HFF-Myc (cell line): Measurements from ENCODE around the gene RPS29.

Experiments used
- DNase-seq: peaks from one replicate; pipeline ENCODE4 v3.0.0-alpha.2; 2011; ENCODE audit warnings: low read depth; ENCODE audit errors: extremely low read depth
- H3K4me3 ChIP-seq: replicated peaks from 2 replicates; pipeline ENCODE4 v1.5.1; 2011; ENCODE audit warnings: low read depth, mild to moderate bottlenecking, control low read depth, low read length
- TF ChIP-seq, protein P1 (sequence below): IDR thresholded peaks from 2 replicates; pipeline ENCODE4 v1.5.1; 2012; ENCODE audit warnings: mild to moderate bottlenecking, low read depth, low read length, control low read depth; ENCODE audit errors: missing control alignments

RPS29 gene

DNA sequence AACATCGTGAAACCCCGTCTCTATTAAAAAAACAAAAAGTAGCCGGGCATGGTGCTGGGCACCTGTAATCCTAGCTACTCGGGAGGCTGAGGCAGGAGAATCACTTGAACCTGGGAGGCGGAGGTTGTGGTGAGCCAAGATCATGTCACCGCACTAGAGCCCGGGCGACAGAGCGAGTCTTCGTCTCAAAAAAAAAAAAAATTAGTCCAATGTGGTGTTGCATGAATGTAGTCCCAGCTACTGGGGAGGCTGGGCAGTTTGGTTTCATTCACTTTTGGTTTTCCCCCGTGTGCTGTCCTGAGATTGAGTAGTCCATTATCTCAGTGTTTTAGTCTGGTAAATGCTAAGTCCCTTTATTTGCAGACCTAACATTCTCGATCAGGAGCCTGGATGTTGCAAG, 19.5 kb downstream of the RPS29 start:
- TF ChIP-seq, protein P1, sequence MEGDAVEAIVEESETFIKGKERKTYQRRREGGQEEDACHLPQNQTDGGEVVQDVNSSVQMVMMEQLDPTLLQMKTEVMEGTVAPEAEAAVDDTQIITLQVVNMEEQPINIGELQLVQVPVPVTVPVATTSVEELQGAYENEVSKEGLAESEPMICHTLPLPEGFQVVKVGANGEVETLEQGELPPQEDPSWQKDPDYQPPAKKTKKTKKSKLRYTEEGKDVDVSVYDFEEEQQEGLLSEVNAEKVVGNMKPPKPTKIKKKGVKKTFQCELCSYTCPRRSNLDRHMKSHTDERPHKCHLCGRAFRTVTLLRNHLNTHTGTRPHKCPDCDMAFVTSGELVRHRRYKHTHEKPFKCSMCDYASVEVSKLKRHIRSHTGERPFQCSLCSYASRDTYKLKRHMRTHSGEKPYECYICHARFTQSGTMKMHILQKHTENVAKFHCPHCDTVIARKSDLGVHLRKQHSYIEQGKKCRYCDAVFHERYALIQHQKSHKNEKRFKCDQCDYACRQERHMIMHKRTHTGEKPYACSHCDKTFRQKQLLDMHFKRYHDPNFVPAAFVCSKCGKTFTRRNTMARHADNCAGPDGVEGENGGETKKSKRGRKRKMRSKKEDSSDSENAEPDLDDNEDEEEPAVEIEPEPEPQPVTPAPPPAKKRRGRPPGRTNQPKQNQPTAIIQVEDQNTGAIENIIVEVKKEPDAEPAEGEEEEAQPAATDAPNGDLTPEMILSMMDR, result no peak
- H3K4me3 ChIP-seq, result no peak overlapping the region
- no peak for DNase-seq

DNA sequence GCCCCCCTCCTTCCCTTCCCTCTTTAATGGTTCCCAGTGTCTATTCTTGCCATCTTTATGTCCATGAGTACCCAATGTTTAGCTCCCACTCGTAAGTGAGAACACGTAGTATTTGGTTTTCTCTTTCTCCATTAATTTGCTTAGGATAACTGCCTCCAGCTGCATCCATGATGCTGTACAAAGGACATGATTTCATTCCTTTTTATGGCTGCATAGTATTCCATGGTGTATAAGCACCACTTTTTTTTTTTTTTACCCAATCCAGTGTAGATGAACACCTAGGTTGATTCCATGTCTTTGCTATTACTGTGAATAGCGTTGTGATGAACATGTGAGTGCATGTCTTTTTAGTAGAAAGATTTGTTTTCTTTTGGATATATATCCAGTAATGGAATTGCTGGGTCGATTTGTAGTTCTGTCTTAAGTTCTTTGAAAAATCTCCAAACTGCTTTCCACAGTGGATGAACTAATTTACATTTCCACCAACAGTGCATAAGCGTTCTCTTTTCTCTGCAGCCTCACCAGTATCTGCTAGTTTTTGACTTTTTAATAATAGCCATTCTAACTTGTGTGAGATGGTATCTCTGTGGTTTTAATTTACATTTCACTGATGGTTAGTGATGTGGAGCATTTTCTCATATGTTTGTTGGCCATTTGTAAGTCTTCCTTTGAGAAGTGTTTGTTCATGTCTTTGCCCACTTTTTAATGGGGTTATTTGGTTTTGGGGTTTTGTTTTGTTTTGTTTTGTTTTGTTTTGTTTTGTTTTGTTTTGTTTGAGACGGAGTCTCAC, 26.0 kb downstream of the RPS29 start:
- H3K4me3 ChIP-seq, result no peak overlapping the region
- no peak for DNase-seq
- TF ChIP-seq, protein P1, result no peak

DNA sequence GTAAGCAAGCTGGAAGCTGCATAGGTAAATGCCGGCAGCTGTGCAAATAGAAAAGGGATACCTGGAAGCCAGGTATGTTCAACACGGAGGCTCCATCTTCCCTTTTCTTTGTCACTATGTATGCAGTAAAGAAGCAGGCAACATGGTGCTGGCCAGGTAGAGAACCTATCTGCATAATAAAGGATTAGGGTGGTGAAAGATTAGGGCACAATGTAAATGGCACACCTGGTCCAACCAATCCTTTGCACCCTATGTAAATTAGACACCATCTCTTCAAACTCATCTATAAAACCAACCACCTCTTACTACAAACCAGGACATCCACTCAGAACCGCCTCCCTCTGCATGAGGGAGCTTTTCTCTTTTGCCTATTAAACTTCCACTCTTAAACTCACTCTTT, 32.3 kb downstream of the RPS29 start:
- no peak overlapping the region for H3K4me3 ChIP-seq
- DNase-seq, result no peak
- TF ChIP-seq, protein P1, result no peak

DNA sequence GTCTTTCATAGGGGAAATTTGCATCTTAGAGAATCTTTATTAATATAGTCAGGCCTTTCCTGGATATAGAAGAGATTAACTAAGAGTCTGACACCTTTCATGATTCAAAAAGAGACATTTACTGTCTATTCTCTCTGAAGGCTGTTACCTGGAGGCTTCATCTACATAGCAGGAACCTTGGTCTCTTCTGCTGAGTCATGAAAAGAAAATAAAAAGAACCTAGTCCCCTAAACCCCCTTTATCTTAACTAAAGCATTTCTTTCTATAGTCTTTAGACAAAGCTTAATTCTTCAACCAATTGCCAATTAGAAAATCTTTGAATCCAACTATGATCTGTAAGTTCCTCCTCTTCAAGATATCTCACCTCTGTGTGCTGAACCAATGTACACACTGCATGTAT, 33.1 kb downstream of the RPS29 start:
- TF ChIP-seq, protein P1, result no peak
- H3K4me3 ChIP-seq, result no peak overlapping the region
- DNase-seq, result no peak

DNA sequence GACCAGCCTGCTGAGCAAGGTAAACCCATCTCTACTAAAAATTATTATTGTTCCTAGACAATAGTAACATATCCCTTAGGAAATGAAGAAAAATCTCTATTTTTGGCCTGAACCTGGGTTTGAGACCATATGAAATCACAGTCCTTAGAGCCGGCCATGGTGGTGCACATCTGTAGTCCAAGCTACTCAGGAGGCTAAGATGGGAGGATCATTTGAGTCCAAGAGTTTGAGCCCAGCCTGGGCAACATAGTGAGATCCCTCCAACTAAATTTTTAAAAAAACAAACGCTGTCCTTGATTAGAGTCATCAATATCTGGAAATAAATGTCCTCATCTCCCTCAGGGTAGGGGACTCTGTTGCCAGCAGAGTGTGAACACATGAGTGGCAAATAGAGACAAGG, 34.6 kb downstream of the RPS29 start:
- no peak overlapping the region for H3K4me3 ChIP-seq
- no peak for DNase-seq
- TF ChIP-seq, protein P1, result no peak

DNA sequence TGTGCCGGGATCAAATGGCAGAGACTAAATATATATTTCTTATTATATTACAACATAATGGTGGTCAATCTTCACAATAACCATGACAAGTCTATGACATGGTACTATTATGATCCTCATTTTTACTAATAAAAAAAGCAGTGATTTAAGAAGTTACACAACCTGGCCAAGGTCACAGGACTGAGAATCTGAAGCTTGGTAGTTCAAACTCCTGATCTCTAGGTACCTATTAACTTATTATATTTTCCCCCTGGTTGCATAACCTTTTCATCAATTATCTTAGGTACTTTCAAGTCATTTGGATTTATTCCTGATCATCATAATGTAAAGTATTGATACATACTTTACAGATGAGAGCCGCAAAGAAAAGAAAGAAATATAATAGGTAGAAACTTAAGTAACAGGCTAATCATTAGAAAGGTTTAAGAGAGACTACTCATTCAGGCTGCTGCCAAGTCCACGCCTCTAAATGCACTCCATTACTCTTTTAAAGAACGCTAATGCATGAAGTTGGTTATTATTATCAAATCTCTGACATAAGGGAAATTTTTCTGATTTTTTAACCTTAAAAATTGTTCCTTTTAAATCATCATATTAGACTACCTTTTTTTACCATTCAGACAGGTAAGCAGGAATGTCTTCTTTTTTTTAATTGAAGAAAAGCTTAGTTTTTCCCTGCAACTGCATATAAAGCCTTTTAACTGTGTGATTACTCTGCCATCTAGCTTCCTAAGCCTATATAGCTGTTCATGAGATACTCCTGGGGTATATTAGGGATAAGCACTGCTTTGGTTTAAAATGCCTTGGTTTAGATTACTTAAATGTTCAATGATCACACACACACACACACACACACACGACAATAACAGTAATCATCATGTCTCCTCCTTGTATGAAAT, 35.6 kb downstream of the RPS29 start:
- DNase-seq, result no peak
- TF ChIP-seq, protein P1, result peak; percentile 20
- H3K4me3 ChIP-seq, result no peak overlapping the region
